Measurements from ENCODE around the gene CUEDC1.

- TF ChIP-seq POLR2AphosphoS5 (IDR thresholded peaks at IDR 0.05): no peak
- TF ChIP-seq CTCF (IDR thresholded peaks at IDR 0.05): no peak
Observed at GRCh38 chr17:57963149-57963511, 7.9 kb upstream of the CUEDC1 start.
